HCT116 (cell line): Measurements from ENCODE around the gene TTC27.

Experiments used
- CEBPB ChIP-seq: IDR thresholded peaks from 2 replicates; pipeline ENCODE4 v1.6.1; 2012; ENCODE audit warnings: low read depth
- CTCF ChIP-seq, 3 experiments: fragments of 200-600 bp in 1 of 3; sonication (generic) in 1 of 3; IDR thresholded peaks in 2 of 3; conservative IDR thresholded peaks in 1 of 3; 2 replicates each; pipeline ENCODE4 v1.5.1; 2012 to 2017; ENCODE audit warnings: low read depth in 2 of 3, low read length in 2 of 3, antibody characterized with exemption in 1 of 3, borderline replicate concordance in 1 of 3, control low read depth in 1 of 3, mild to moderate bottlenecking in 1 of 3, mixed read lengths in 1 of 3, mixed run types in 1 of 3, moderate library complexity in 1 of 3; ENCODE audit not compliant: insufficient read depth in 1 of 3
- EGR1 ChIP-seq: IDR thresholded peaks from 2 replicates; pipeline ENCODE4 v1.6.1; 2012; ENCODE audit warnings: low read depth
- EZH2 ChIP-seq: fragments of 200-600 bp; sonication (generic); IDR thresholded peaks from 2 replicates; pipeline ENCODE4 v1.6.1; 2017; ENCODE audit warnings: antibody characterized with exemption, mixed run types
- EZH2phosphoT487 ChIP-seq: fragments of 200-600 bp; IDR thresholded peaks from 2 replicates; pipeline ENCODE4 v1.6.1; 2018; ENCODE audit warnings: antibody characterized with exemption, borderline replicate concordance
- FOSL1 ChIP-seq: IDR thresholded peaks from 2 replicates; pipeline ENCODE4 v1.6.1; 2012; ENCODE audit warnings: low read depth
- JUND ChIP-seq: IDR thresholded peaks from 2 replicates; pipeline ENCODE4 v1.6.1; 2012
- MAX ChIP-seq: IDR thresholded peaks from 2 replicates; pipeline ENCODE4 v1.6.1; 2012
- RAD21 ChIP-seq: IDR thresholded peaks from 2 replicates; pipeline ENCODE4 v1.6.1; 2012; ENCODE audit warnings: low read depth, mild to moderate bottlenecking
- REST ChIP-seq: IDR thresholded peaks from 2 replicates; pipeline ENCODE4 v1.6.1; 2012; ENCODE audit warnings: low read depth
- SP1 ChIP-seq: IDR thresholded peaks from 2 replicates; pipeline ENCODE4 v1.6.1; 2012; ENCODE audit warnings: low read depth
- ZNF274 ChIP-seq: fragments of 200-500 bp; sonication (Bioruptor generic); IDR thresholded peaks from 2 replicates; pipeline ENCODE4 v1.6.1; 2014; ENCODE audit warnings: mild to moderate bottlenecking, low read depth, low read length, inconsistent platforms

- TF ChIP-seq EGR1 (no peak), RAD21 (no peak), CTCF (IDR thresholded peaks at IDR 0.05 in 2 of 3, conservative IDR thresholded peaks at IDR 0.05 in 1 of 3; ENCODE audit: borderline replicate concordance in 1 of 3, insufficient read depth in 1 of 3, low read depth in 2 of 3, low read length in 2 of 3) (no peak), FOSL1 (no peak), EZH2phosphoT487 (no peak), CEBPB (no peak), EZH2 (no peak), REST (no peak), JUND (no peak), ZNF274 (no peak), MAX (no peak), SP1 (no peak)
Measured at GRCh38 chr2:32614084-32614483, 13.8 kb upstream of the TTC27 start.
